Esophagus muscularis mucosa (tissue), 4 donors: Measurements from ENCODE around the gene RASSF3. TPM values are rescaled to one million over a fixed set of nuclear protein-coding genes. Genes with fewer than 3 reads are reported as not detected.

Experiments used
- DNase-seq: peaks from one replicate; pipeline ENCODE4 v3.0.0-alpha.2; 2017; ENCODE audit errors: extremely low spot score
- H3K27ac ChIP-seq, 4 donors: fragments of 200-600 bp; sonication (generic); replicated peaks in 1 of 4; 1 replicate in 3 of 4; 2 replicates in 1 of 4; pipeline ENCODE4 v1.5.1; 2016 to 2019; ENCODE audit warnings: mild to moderate bottlenecking in 1 of 4
- H3K27me3 ChIP-seq, 4 donors: fragments of 200-600 bp; sonication (generic); one replicate each; pipeline versions ENCODE4 v1.5.1 to v1.6.0; 2016 to 2019
- H3K36me3 ChIP-seq, 4 donors: fragments of 200-600 bp; sonication (generic); one replicate each; pipeline ENCODE4 v1.5.1; 2016 to 2019
- H3K4me1 ChIP-seq, 4 donors: fragments of 200-600 bp; sonication (generic); one replicate each; pipeline ENCODE4 v1.5.1; 2016 to 2019
- H3K4me3 ChIP-seq, 4 donors: fragments of 200-600 bp; sonication (generic); 1 replicate in 2 of 4; 2 replicates in 2 of 4; pipeline ENCODE4 v1.5.1; 2016 to 2019; ENCODE audit warnings: mild to moderate bottlenecking in 4 of 4, moderate library complexity in 1 of 4
- H3K9me3 ChIP-seq, 4 donors: fragments of 200-600 bp; sonication (generic); 1 replicate in 3 of 4; 2 replicates in 1 of 4; pipeline ENCODE4 v1.5.1; 2016 to 2019
- CTCF ChIP-seq, 3 experiments: fragments of 200-600 bp in 2 of 3; fragments of 450-650 bp in 1 of 3; sonication (generic) in 2 of 3; IDR thresholded peaks; one replicate each; pipeline ENCODE4 v1.5.1; 2017 to 2019; ENCODE audit warnings: antibody characterized with exemption in 3 of 3, mild to moderate bottlenecking in 2 of 3, moderate library complexity in 1 of 3
- EP300 ChIP-seq: sonication (generic); formaldehyde crosslinking; IDR thresholded peaks from one replicate; pipeline ENCODE4 v1.6.1; 2017; ENCODE audit warnings: antibody characterized with exemption
- POLR2A ChIP-seq: fragments of 450-650 bp; IDR thresholded peaks from one replicate; pipeline ENCODE4 v1.6.1; 2017; ENCODE audit warnings: antibody characterized with exemption, moderate library complexity, mild to moderate bottlenecking, low read depth
- POLR2AphosphoS5 ChIP-seq, 2 donors: sonication (generic); formaldehyde crosslinking; IDR thresholded peaks; one replicate each; pipeline ENCODE4 v1.6.1; 2017; ENCODE audit warnings: antibody characterized with exemption in 2 of 2
- WGBS: methylation state at CpG from one replicate; pipeline ENCODE4 v1.1.5; 2018; 5-methylcytosine and 5-hydroxymethylcytosine counted together
- intact Hi-C: fragments of 100-400 bp; cut with DNase I; formaldehyde crosslinking; loops from one replicate; pipeline ENCODE4 v1.15.1; 2023
- total RNA-seq, 4 donors: library from RNA; depleted of rRNA; stranded (reverse); fragments of >200 nt; gene quantifications; one replicate each; pipeline versions ENCODE4 v1.1.0 to v1.2.1, GENCODE V29; 2016

RASSF3 gene
- total RNA-seq, 4 donors from 2014 or later = 124 to 299 (median 229) TPM

DNA sequence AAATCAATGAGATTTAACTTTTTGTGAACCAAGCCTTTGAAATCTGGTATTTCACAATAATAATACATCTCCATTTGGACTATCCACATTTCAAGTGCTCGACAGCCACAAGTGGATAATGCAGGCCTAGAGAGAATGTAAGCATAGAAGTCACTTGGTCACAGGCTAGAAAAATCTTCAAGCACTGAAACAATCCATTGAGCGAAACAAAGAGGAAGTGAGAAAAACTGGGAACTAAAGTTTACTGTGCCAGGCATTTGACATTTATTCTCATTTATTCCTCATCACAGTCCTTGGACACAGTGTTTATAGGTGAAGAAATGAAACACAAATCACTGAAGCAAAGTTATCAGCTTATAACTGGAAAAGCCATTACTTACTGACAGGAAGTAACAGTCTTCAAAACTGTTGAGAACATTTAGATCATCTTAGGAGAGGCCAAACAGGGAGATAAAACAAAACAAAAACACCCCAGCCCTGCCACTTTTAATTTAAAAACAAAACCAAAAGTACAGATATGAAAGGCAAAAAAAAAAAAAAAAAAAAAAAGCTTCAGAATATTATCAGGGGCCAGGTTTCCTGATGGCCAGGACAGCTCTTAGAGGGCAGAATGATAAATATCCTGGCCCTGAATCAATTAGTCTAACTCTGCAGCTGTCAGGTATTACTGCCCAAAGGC, 119.8 kb downstream of the RASSF3 start:
- Histone ChIP-seq H3K9me3 (no peaks in the 10 kb centered on the region), H3K36me3 (peaks cover 20 to 60% (median 43%) of the 10 kb centered on the region in 4 donors), H3K27ac (peak overlapping the region in 1 of 4 donors; percentile 50), H3K4me1 (peaks cover 0 to 6% (median 3%) of the 10 kb centered on the region in 4 donors), H3K27me3 (no peaks in the 10 kb centered on the region), H3K4me3 (no peak overlapping the region)
- intact Hi-C loops = no loop called here
- DNase-seq = no peak
- 71% methylated on average over 2 of the region's 2 CpGs for WGBS
- TF ChIP-seq POLR2AphosphoS5 (IDR thresholded peaks at IDR 0.05) (no peak), CTCF (IDR thresholded peaks at IDR 0.05) (no peak), POLR2A (no peak), EP300 (no peak)

- Histone ChIP-seq H3K27ac (peak overlapping the region in 1 of 4 donors; percentile 50), H3K27me3 (no peaks in the 10 kb centered on the region), H3K9me3 (no peaks in the 10 kb centered on the region), H3K4me1 (peaks cover 0 to 6% (median 3%) of the 10 kb centered on the region in 4 donors), H3K36me3 (peaks cover 19 to 65% (median 46%) of the 10 kb centered on the region in 4 donors), H3K4me3 (no peak overlapping the region)
- 51% methylated on average over 2 of the region's 2 CpGs for WGBS
- DNase-seq = no peak
- intact Hi-C loops = no loop called here
- TF ChIP-seq POLR2A = no peak
- TF ChIP-seq CTCF (IDR thresholded peaks at IDR 0.05) = no peak
- no peak for TF ChIP-seq POLR2AphosphoS5 (IDR thresholded peaks at IDR 0.05)
- no peak for TF ChIP-seq EP300
Measured at GRCh38 chr12:64730588-64730969, 120.3 kb downstream of the RASSF3 start.

DNA sequence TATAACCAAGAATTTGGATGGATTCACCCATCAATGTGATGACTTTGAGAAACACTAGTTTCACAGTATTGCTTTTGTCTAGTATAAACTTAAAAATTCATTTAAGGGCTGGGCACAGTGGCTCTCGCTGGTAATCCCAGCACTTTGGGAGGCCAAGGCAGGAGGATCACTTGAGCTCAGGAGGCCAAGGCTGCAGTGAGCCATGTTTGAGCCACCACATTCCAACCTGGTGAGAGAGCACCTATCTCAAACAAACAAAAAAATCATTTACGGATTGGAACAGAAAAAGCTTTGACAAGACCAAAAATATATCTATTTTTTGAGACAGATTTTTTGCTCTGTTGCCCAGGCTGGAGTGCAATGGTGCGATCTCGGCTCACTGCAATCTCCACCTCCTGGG, 121.4 kb downstream of the RASSF3 start:
- Histone ChIP-seq H3K9me3 (no peaks in the 10 kb centered on the region), H3K36me3 (peaks cover 30 to 68% (median 50%) of the 10 kb centered on the region in 4 donors), H3K4me3 (no peak overlapping the region), H3K4me1 (peaks cover 0 to 6% (median 3%) of the 10 kb centered on the region in 4 donors), H3K27ac (no peak overlapping the region), H3K27me3 (no peaks in the 10 kb centered on the region)
- DNase-seq = no peak
- no peak for TF ChIP-seq EP300
- TF ChIP-seq CTCF (IDR thresholded peaks at IDR 0.05) = no peak
- no peak for TF ChIP-seq POLR2A
- TF ChIP-seq POLR2AphosphoS5 (IDR thresholded peaks at IDR 0.05) = no peak
- WGBS = 98% methylated on average over 4 of the region's 4 CpGs
- intact Hi-C loops = no loop called here

DNA sequence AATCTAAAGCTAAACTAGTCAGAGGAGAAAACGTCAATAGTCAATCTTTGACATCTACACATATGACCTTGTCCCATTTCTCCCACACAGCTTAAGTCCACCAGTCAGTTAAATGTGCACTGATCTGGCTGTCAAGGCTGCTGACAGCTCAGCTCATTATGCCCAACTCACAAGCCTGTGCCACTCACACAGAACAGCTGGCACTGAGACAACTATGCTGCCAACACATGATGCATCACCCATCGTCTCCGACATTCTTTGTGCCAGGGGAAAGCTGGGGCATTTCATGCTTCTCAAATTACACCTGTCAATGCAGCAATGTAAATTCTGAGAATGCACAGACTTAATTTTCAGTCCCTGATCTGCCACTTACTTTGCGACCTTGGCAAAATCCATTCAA, 123.6 kb downstream of the RASSF3 start:
- DNase-seq = no peak
- Histone ChIP-seq H3K27me3 (no peaks in the 10 kb centered on the region), H3K4me3 (no peak overlapping the region), H3K36me3 (peaks cover 41 to 68% (median 55%) of the 10 kb centered on the region in 4 donors), H3K4me1 (peaks cover 0 to 6% (median 3%) of the 10 kb centered on the region in 4 donors), H3K27ac (no peak overlapping the region), H3K9me3 (no peaks in the 10 kb centered on the region)
- 72% methylated on average over 4 of the region's 4 CpGs for WGBS
- intact Hi-C loops = no loop called here
- TF ChIP-seq CTCF (IDR thresholded peaks at IDR 0.05) (no peak), EP300 (no peak), POLR2A (no peak), POLR2AphosphoS5 (IDR thresholded peaks at IDR 0.05) (no peak)
